ENCODE results near the gene ITPK1.

The ITPK1 gene

GRCh38 chr14:92994942-92995341, 120.8 kb downstream of the ITPK1 start:
- TF ChIP-seq TAF1 (IDR thresholded peaks at IDR 0.05; ENCODE audit: borderline replicate concordance, insufficient read depth, low read length) (no peak), POLR2AphosphoS5 (IDR thresholded peaks at IDR 0.05; ENCODE audit: low read depth, low read length) (no peak), SIN3A (IDR thresholded peaks at IDR 0.05; ENCODE audit: borderline replicate concordance, insufficient read depth, low read length) (no peak), FOXP2 (optimal IDR thresholded peaks at IDR 0.05; ENCODE audit: borderline replicate concordance, extremely low read depth, extremely low read length, insufficient read depth) (no peak)
- TF ChIP-seq, protein P1, sequence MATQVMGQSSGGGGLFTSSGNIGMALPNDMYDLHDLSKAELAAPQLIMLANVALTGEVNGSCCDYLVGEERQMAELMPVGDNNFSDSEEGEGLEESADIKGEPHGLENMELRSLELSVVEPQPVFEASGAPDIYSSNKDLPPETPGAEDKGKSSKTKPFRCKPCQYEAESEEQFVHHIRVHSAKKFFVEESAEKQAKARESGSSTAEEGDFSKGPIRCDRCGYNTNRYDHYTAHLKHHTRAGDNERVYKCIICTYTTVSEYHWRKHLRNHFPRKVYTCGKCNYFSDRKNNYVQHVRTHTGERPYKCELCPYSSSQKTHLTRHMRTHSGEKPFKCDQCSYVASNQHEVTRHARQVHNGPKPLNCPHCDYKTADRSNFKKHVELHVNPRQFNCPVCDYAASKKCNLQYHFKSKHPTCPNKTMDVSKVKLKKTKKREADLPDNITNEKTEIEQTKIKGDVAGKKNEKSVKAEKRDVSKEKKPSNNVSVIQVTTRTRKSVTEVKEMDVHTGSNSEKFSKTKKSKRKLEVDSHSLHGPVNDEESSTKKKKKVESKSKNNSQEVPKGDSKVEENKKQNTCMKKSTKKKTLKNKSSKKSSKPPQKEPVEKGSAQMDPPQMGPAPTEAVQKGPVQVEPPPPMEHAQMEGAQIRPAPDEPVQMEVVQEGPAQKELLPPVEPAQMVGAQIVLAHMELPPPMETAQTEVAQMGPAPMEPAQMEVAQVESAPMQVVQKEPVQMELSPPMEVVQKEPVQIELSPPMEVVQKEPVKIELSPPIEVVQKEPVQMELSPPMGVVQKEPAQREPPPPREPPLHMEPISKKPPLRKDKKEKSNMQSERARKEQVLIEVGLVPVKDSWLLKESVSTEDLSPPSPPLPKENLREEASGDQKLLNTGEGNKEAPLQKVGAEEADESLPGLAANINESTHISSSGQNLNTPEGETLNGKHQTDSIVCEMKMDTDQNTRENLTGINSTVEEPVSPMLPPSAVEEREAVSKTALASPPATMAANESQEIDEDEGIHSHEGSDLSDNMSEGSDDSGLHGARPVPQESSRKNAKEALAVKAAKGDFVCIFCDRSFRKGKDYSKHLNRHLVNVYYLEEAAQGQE (IDR thresholded peaks at IDR 0.05; ENCODE audit: insufficient read depth in 1 of 2, low read depth in 2 of 2, low read length in 2 of 2) = no peak

- TF ChIP-seq POLR2AphosphoS5 (IDR thresholded peaks at IDR 0.05; ENCODE audit: low read depth, low read length) (no peak), TAF1 (IDR thresholded peaks at IDR 0.05; ENCODE audit: borderline replicate concordance, insufficient read depth, low read length) (no peak), SIN3A (IDR thresholded peaks at IDR 0.05; ENCODE audit: borderline replicate concordance, insufficient read depth, low read length) (no peak), FOXP2 (optimal IDR thresholded peaks at IDR 0.05; ENCODE audit: borderline replicate concordance, extremely low read depth, extremely low read length, insufficient read depth) (no peak)
- TF ChIP-seq, protein P1 (IDR thresholded peaks at IDR 0.05; ENCODE audit: insufficient read depth in 1 of 2, low read depth in 2 of 2, low read length in 2 of 2) = no peak
These were observed 121.5 kb downstream of the ITPK1 start for GRCh38 chr14:92994131-92994676.

GRCh38 chr14:92993302-92993701, 122.4 kb downstream of the ITPK1 start:
- TF ChIP-seq SIN3A (IDR thresholded peaks at IDR 0.05; ENCODE audit: borderline replicate concordance, insufficient read depth, low read length) = no peak
- TF ChIP-seq, protein P1 (IDR thresholded peaks at IDR 0.05; ENCODE audit: insufficient read depth in 1 of 2, low read depth in 2 of 2, low read length in 2 of 2) = no peak
- TF ChIP-seq TAF1 (IDR thresholded peaks at IDR 0.05; ENCODE audit: borderline replicate concordance, insufficient read depth, low read length) = no peak
- no peak for TF ChIP-seq POLR2AphosphoS5 (IDR thresholded peaks at IDR 0.05; ENCODE audit: low read depth, low read length)
- TF ChIP-seq FOXP2 (optimal IDR thresholded peaks at IDR 0.05; ENCODE audit: borderline replicate concordance, extremely low read depth, extremely low read length, insufficient read depth) = no peak

- no peak for TF ChIP-seq SIN3A (IDR thresholded peaks at IDR 0.05; ENCODE audit: borderline replicate concordance, insufficient read depth, low read length)
- TF ChIP-seq FOXP2 (optimal IDR thresholded peaks at IDR 0.05; ENCODE audit: borderline replicate concordance, extremely low read depth, extremely low read length, insufficient read depth) = no peak
- no peak for TF ChIP-seq TAF1 (IDR thresholded peaks at IDR 0.05; ENCODE audit: borderline replicate concordance, insufficient read depth, low read length)
- TF ChIP-seq, protein P1 (IDR thresholded peaks at IDR 0.05; ENCODE audit: insufficient read depth in 1 of 2, low read depth in 2 of 2, low read length in 2 of 2) = no peak
These were observed 124.2 kb downstream of the ITPK1 start for GRCh38 chr14:92991536-92991935.

Measured in PFSK-1 (cell line).